Cardiac fibroblast (primary cell): ENCODE measurements around the gene KIFC1.

Experiments
- DNase-seq, 2 donors: peaks; one replicate each; pipeline versions ENCODE4 v3.0.0 to v3.0.0-alpha.2; 2010; ENCODE audit warnings: low read depth in 2 of 2
- H3K4me3 ChIP-seq, 2 donors: replicated peaks in 1 of 2; 1 replicate in 1 of 2; 2 replicates in 1 of 2; pipeline ENCODE4 v1.5.1; 2011; ENCODE audit warnings: low read depth in 2 of 2, low read length in 2 of 2, mild to moderate bottlenecking in 2 of 2, moderate library complexity in 1 of 2
- TF ChIP-seq, protein P1 (sequence below): IDR thresholded peaks from one replicate; pipeline ENCODE4 v1.5.1; 2011; ENCODE audit warnings: low read depth, mild to moderate bottlenecking, low read length, inconsistent platforms

Gene KIFC1

GRCh38 chr6:33411632-33412005 is 20.0 kb downstream of the KIFC1 start:
- no peak for DNase-seq
- peak overlapping the region; percentile 71 to 72 for H3K4me3 ChIP-seq
- TF ChIP-seq, protein P1, sequence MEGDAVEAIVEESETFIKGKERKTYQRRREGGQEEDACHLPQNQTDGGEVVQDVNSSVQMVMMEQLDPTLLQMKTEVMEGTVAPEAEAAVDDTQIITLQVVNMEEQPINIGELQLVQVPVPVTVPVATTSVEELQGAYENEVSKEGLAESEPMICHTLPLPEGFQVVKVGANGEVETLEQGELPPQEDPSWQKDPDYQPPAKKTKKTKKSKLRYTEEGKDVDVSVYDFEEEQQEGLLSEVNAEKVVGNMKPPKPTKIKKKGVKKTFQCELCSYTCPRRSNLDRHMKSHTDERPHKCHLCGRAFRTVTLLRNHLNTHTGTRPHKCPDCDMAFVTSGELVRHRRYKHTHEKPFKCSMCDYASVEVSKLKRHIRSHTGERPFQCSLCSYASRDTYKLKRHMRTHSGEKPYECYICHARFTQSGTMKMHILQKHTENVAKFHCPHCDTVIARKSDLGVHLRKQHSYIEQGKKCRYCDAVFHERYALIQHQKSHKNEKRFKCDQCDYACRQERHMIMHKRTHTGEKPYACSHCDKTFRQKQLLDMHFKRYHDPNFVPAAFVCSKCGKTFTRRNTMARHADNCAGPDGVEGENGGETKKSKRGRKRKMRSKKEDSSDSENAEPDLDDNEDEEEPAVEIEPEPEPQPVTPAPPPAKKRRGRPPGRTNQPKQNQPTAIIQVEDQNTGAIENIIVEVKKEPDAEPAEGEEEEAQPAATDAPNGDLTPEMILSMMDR, result no peak

GRCh38 chr6:33412140-33413009 is 20.8 kb downstream of the KIFC1 start:
- peak overlapping the region in 1 of 2 donors; percentile 72 for H3K4me3 ChIP-seq
- TF ChIP-seq, protein P1, result no peak
- no peak for DNase-seq

GRCh38 chr6:33413241-33414120 is 21.9 kb downstream of the KIFC1 start:
- H3K4me3 ChIP-seq, result no peak overlapping the region
- no peak for DNase-seq
- TF ChIP-seq, protein P1, result no peak

GRCh38 chr6:33414592-33415271 is 23.1 kb downstream of the KIFC1 start:
- no peak overlapping the region for H3K4me3 ChIP-seq
- TF ChIP-seq, protein P1, result peak; percentile 56
- DNase-seq, result peak in 1 of 2 donors; percentile 19

GRCh38 chr6:33415831-33416230 is 24.2 kb downstream of the KIFC1 start:
- H3K4me3 ChIP-seq, result peak overlapping the region; percentile 3 to 81
- DNase-seq, result no peak
- TF ChIP-seq, protein P1, result no peak

GRCh38 chr6:33416386-33417127 is 24.9 kb downstream of the KIFC1 start:
- H3K4me3 ChIP-seq, result peak overlapping the region; percentile 81 to 91
- DNase-seq, result no peak
- TF ChIP-seq, protein P1, result no peak
